HG03039 (cell line): ENCODE measurements around the gene GLI3.

ENCODE experiments used
- ATAC-seq: cut with Tn5 transposase; IDR thresholded peaks from one replicate; pipeline ENCODE4 v1.9.1; 2021; ENCODE audit warnings: mild to moderate bottlenecking, moderate library complexity; ENCODE audit not compliant: unreplicated experiment

The GLI3 gene

DNA sequence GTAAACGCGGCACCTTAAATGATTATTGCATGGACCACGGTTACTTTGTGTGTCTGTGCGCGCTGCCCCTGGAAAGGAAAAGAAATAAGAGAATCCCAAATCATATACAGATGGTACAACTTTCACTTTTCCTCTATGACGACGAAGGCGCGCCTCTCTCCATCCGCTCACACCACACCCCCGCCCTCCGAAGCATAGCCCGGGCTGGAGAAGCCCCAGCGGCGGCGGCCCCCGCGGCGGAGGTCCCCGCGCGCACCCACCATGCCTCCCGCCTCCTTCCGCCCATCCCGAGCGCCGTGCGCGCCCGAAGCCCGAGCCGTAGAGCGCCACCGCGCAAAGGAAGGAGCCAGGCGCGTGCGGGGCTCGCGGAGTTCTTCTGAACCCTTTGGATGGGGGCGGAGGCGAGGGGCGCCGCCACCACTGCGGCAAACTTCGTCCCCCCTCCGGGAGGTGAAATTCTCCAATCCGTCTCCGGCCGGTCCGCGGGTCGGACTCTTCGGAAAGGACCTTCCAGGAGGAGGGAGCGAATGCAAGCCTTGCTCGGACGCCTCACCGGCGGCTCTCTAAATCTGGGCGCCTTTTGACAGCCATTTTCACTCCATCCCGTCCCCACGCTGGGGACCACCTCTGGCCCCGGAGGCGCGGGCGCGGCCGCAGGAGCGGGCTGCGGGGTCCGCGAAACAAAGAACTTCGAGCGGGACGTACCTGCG is 588 bp downstream of the GLI3 start:
- peak; percentile 7 for ATAC-seq

DNA sequence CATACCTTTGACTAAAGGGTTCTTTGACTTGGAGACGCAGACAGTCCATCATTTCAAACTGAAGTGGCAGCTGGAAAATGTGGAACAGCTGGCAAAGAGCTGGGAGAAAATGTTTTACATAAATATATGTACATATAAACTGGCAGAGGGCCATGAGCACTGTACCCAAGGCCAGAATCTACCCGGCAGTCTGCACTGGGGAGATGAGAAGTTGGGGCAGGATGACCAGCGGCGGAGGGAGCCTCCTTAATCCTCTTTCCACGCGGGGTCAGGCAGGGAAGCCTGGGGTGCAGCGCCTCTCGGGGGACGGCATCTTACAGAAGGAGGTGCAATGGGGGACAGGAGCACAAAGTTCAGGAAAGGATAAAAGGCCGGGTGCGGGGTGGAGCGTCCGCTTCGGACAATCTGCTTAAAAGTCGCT is 1.3 kb downstream of the GLI3 start:
- ATAC-seq: no peak

GRCh38 chr7:42234736-42235135 is 2.3 kb downstream of the GLI3 start:
- ATAC-seq: no peak

- no peak for ATAC-seq
Measured at GRCh38 chr7:42233695-42234331, 3.2 kb downstream of the GLI3 start.

GRCh38 chr7:42233171-42233570 is 3.8 kb downstream of the GLI3 start:
- no peak for ATAC-seq

DNA sequence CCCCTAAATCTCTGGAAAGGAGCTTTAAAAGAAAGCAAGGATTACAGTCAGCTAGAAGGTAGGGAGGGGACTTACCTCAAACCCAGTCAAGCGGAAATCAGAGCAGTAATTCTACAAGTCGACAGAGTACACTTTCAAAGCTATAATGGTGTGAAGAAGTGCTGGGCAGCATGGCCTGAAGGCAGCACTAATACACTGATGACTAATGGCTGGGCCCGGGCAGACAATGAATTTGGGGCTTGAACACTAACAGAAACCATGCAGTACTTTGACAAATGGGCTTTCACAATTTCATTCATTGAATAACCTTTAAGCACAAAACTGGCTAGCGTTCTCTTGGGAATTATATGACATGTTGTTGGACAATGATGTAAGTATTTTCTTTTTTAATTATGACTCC is 4.7 kb downstream of the GLI3 start:
- no peak for ATAC-seq

DNA sequence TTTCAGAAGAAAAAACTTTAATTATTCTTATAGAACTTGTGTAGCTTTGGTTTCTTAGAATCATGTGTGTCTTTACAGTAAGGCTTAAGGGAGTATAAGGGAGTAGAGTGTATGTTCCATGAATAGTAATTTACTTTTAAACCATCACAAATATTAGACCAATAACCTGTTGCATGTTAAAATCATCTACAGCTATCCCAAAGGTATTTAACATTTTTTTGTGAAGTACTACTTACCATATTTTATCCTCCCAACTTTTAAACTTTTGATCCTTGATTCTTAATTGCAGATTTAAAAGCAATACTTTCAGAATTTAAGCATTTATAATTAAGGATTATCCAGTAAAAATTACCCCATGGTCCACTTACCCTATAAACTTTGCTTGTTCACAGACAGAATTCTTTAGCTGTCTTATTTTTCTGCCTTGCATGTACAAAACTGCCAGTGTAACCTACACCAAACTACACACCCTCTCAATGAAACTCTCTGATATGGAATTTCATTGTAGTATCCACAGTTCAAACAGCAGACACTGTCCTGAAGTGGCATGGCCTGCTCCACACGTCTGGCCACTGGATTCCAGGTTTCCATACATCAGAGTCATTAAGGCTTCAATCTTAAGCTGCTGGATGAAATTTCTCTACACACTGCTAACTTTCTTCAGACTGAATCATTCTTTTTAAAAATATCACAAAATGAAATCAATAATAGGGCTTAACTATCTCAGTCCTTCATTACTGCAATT is 5.8 kb downstream of the GLI3 start:
- no peak for ATAC-seq

GRCh38 chr7:42227936-42228591 is 8.9 kb downstream of the GLI3 start:
- ATAC-seq: no peak

- no peak for ATAC-seq
Measured at GRCh38 chr7:42227541-42227935, 9.5 kb downstream of the GLI3 start.

DNA sequence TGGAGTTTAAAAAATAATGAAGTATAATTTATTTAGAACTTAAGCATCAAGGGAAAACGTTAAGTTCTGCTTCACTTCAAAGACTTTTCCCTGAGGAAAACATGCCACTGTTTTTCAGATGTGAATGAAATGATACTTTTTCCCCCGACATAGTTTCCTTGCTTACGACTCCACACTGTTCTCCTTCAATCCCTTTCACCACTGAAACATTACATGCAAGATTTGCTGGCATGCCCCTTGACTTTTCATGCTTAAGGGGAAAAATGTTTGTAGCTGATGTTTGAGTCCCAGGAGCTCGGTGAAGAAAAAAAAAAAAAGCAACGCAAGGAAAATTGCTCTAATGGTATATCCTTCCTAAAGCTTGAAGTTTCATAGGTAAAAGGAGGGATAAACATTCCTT is 10.0 kb downstream of the GLI3 start:
- no peak for ATAC-seq

DNA sequence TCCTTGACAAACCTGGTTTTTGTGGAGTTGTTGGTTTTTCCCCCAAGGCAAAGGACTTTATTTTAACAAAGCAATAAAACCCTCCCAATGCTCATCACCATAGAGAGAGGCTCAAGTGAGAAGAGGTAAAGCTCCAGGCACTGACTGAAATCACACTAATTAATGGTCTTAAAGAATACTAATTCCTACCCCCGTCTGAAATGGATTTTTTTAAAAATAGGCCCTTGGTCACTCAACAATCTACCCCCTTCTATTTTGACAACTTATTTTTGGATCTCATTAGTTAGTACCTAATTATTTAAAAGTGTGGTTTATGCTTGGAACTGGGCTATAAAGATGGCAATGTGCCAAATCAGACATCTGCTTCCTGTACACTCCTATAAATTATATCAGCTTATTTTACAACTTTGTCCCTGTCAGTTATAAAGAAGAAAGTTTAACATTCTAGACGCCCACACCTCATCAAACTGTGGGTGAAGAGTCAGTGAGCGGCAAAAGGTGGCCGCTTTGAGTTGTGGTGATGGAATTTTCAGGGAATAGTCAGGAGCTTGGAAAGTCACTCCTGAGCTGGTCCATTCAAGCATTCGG is 10.6 kb downstream of the GLI3 start:
- no peak for ATAC-seq

GRCh38 chr7:42224391-42225003 is 12.5 kb downstream of the GLI3 start:
- ATAC-seq: no peak

GRCh38 chr7:42222891-42223290 is 14.1 kb downstream of the GLI3 start:
- no peak for ATAC-seq

GRCh38 chr7:42222125-42222524 is 14.9 kb downstream of the GLI3 start:
- no peak for ATAC-seq

- ATAC-seq: no peak
Measured at GRCh38 chr7:42221304-42221703, 15.7 kb downstream of the GLI3 start.

GRCh38 chr7:42219447-42219846 is 17.6 kb downstream of the GLI3 start:
- ATAC-seq: no peak

DNA sequence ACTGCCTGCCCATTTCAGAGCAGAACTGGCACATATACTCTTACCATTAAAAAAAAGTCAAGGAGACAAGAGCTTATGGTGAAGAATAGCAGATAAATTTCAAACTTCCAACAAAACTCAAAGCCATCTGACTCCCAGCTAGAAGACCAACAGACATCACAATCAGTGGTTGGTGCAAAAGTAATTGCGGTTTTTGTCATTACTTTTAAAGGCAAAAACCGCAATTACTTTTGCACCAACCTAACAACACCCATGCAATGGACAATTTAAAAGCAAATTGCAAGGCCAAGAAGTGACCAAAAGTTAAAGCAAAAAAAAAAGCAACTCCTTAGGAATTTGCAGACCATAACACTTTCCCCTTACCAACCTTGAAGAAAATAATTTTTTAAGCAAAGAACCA is 18.8 kb downstream of the GLI3 start:
- no peak for ATAC-seq

DNA sequence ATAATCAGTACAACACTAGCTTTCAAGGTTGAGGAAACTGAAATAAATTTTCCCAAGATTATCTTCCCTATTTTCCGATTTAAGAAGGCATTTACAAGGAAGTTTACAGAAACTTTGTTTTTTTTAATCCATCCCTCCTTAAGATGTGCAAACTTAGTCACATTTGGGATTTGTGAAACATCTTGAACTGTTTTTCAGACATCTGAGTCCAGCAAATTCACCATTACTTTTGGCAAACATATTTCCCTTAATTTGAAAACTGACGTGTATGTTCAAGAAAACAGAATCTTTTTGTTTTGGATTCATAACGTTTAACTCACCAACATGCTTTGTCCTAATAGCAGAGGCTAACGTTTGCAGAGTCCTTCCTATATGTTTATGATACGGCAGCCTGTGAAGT is 19.5 kb downstream of the GLI3 start:
- no peak for ATAC-seq

DNA sequence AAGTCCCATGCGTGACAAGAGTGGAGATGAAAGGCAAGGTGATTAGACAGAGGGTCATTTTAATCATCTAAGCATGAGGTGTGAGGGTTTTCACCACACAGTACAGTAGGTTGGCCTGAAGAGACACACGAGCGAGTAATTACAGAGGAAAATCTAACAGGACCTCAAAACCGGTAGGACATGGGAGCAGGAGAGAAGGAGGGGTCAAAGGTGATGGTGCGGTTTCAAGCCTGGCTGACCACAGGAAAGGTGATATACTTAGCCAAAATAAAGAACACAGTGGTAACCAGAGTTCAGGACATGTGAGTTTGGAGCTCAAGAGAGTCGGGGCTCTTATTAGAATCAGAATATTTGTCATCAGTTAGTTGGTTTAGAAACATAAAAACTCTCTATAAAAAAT is 20.0 kb downstream of the GLI3 start:
- no peak for ATAC-seq

GRCh38 chr7:42214060-42214679 is 22.8 kb downstream of the GLI3 start:
- no peak for ATAC-seq
